HG03064 (cell line): ENCODE results near the gene MFRP.
"Not testable (repeated sequence)": the region's sequence is repeated elsewhere in the genome, so short reads cannot be mapped to it uniquely, and the experiment has no call there.

Source experiments
- ATAC-seq: cut with Tn5 transposase; IDR thresholded peaks from one replicate; pipeline ENCODE4 v1.9.1; 2021; ENCODE audit warnings: low read depth; ENCODE audit not compliant: unreplicated experiment

MFRP gene

DNA sequence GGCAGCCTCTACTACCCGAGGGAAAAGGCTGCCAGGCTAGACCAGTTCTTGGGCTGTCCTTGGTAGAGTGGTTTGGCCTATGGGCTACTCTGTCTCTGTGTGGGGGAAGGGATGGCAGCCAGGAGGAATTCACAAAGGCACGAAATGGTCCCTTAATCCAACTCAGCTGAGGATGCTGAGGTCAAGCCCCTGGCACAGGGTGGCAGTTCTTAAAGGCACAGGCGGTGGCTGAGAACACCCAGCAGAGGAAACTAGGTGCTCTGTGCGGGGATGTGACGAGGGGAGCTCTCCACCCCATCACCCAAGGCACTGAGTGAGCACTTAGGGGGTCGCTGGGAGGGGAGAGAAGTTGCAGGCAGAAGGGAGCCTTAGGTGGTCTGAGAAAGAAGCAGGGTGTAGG, at the start of gene MFRP:
TSS of gene MFRP (minus strand) at position 101 of the 400 bp plus-strand sequence. CDS start 192 bp downstream, outside the sequence.
- no peak for ATAC-seq

DNA sequence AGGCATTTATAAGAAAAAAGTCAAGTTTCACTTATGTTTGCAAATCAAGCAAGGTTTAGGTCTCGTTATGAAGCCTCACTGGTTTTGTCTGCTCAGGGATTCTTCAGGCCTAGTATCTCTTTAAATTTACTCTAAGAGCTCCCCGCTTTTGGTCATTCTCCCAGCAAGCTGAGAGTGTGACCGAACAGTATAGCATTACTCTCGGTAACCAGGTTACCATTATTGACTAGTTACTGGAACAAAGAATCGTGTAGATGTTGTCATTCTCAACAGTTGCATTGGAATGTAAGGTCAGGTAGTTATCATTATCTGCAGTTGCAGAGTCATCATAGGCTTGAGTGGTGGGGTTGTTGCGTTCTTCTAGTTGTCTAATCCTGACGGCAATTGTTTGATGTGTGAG, 44.8 kb upstream of the MFRP start:
- ATAC-seq: no peak

DNA sequence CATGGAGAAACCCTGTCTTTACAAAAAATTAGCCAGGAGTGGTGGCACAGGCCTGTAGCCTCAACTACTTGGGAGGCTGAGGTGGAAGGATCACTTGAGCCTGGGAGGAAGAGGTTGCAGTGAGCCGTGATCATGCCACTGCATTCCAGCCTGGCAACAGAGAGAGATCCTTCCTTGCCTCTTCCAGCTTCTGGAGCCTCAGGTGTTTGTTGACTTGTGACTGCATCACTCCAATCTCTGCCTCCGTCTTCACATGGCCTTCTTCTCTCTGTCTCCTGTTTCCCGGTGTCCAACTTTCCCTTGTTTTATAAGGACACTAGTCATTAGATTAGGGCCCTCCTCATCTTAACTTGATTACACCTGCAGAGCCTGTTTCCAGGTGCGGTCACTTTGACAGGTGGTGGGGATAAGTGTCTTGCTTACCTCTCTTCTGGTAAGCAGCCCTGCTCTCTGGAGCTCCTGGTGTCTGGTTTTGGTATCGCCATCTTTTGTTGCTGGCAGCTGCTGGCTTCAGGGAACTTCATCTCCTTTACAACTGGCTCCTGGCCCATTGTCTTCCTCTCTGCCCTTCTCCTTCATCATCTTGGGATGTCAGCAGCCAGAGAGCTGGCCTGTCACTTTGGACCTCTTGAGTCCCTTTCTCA, 43.2 kb upstream of the MFRP start:
- no peak for ATAC-seq

DNA sequence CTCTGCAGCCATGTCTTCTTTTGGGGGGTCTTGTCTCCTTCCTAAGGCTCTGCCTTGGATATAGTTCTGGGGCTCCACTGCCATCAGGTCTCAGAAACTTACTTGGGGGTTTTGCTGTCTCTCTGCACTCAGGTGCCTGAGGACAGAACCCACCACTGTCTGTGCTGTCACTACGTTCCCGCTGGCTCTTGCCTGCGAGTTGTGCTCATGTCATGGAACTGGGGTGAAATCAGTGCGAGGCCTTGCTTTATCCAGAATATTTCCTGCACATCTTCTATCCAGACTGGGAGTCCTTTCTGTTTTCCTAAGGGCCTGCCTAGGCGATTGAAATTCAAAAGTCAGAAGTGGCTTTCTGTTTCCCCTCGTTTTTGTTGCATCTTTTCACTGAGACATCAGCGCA, 41.6 kb upstream of the MFRP start:
- no peak for ATAC-seq

GRCh38 chr11:119384332-119384731, 37.8 kb upstream of the MFRP start:
- ATAC-seq: no peak

DNA sequence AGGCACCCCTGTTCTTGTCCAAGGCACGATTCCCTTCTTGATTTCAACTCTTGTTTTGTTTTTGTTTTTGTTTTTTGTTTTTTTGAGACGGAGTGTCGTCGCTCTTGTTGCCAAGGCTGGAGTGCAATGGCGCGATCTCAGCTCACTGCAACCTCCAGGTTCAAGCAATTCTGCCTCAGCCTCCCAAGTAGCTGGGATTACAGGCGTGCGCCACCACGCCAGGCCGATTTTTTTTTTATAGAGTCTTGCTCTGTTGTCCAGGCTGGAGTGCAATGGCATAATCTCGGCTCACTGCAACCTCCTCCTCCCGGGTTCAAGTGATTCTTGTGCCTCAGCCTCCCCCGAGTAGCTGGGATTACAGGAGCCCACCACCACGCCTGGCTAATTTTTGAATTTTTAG, 36.0 kb upstream of the MFRP start:
- not testable (repeated sequence) for ATAC-seq

GRCh38 chr11:119382101-119382500, 35.6 kb upstream of the MFRP start:
- ATAC-seq: no peak

DNA sequence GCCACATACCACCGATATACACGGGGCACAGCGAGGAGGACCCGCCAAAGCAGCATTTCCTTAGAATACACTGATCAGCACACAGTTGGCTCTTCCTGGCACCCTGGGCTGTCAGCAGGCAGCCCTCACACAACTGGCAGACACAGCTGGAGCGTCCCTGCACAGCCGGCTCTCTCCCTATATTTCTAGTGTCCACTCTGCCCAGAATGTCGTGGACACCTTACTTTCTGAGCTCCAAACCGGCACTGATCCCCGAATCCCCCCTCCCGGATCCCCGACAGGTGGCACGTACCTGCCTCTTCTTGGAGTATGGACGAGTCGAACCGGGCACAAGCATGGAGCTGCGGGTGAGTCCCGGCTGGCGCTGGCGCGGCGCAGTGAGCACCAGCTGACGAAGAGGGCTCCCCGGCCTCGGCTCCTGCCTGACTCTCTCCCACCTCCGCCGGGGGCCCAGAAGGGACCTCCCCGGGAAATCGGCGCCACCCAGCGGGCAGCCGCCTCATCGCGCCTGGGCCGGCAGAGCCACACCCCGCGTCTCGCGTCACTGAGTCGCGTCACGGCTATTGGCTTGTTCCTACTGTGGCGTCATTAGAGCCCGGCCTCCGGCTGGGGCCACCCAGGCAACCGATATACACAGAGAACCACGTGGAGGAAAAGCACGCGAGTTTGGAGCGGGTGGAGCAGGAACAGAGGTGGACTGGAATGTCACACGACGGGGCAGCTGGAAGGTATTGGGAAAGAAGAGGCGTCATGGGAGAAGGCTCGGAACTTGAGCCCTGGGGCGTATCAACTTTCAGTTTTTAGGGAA, 34.9 kb upstream of the MFRP start, which contains the start of gene USP2:
TSS of gene USP2 (minus strand) at position 510 of the 808 bp plus-strand sequence. CDS start 8,210 bp downstream, outside the sequence.
- peak; percentile 94 for ATAC-seq

DNA sequence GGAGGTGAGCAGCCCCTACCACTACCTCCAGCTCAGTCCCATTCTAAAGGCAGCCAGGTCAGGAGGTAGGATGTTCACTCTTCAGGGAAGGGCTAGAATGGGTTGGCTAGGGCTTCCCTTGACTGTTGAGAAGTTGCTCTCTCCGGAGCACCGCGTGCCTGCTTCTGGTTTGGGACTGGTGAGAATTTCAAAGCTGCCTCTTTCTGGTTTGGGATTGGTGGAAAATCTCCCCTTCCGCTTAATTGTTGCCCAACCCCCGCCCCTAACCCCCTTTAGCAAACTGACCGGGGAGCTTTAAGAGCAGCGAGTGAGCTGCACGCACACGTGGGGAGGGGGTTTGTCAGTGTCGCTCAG, 34.3 kb upstream of the MFRP start:
- ATAC-seq: no peak

DNA sequence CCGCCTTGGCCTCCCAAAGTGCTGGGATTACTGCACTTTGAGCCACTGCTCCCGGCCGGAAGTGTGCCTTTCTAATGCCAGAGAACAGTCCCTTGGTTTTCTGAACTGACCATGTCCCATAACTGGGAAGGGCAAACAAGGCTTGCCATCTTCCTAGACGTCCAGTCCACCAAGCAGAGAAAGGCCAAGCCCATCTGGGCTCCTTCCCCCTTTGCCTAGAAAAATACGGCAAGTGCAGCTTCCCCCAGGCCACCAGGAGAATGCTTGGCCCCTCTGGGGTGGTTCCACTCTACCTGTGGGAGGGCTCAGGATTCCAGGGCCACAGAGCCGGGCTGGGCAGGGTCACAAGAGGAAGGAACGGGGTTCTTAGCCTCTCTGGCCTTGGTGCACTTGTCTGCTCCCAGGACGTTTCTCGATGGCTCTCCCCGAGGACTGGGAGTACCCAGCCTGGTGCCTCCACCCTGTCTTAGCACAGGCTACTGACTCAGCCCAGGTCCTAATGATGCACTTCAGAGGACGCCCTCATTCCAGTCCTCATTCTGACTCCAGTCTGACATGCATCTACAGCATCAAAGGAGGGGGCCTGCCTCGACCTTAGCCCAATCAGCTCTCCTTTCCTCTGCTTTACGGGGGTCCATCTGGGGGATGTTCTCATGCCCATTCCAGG, 33.8 kb upstream of the MFRP start:
- ATAC-seq: no peak

GRCh38 chr11:119378851-119379465, 32.5 kb upstream of the MFRP start:
- ATAC-seq: no peak

DNA sequence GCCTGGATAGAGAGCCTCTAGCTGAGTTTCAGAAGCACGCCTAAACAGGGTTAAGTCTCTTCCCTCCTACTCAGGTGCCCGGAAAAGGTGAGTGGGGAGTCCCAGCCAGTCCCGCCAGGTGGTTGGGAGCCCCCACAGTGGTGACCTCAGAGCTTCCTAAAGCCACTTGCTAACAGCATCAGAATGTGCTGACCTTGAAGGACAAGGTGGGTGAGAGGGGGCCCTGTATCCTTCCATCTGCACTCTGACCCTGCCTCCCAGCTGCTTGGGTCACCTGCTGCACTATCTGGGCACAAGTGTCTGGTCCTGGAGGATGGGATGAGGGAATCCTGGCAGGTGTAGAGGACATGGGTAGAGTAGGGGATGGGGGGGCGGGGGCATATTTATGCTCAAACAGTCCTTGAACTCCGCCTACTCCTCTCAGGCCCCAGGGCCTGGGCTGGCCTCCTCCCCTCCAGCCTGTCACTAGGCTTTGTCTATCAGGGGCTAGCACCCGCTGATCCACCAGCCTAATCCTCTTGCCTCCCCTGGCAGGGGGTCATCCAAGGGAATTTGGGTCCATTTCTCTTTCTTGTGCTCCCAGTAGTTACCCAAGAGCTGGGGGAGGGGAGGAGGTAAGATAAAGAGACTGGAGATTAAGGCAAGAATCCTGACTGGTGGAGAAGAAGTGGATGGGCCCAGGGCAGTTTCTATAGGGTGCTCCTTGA, 31.6 kb upstream of the MFRP start:
- no peak for ATAC-seq

- no peak for ATAC-seq
These were observed 30.8 kb upstream of the MFRP start for GRCh38 chr11:119377112-119377901.

- ATAC-seq: no peak
These were observed 29.8 kb upstream of the MFRP start for GRCh38 chr11:119376197-119376847.

- no peak for ATAC-seq
These were observed 29.1 kb upstream of the MFRP start for GRCh38 chr11:119375337-119376196.

GRCh38 chr11:119374632-119375336, 28.3 kb upstream of the MFRP start:
- ATAC-seq: no peak

- ATAC-seq: no peak
These were observed 27.6 kb upstream of the MFRP start for GRCh38 chr11:119373921-119374631.
